Measurements from ENCODE around the gene CRISPLD2.

- TF ChIP-seq CTCF (IDR thresholded peaks at IDR 0.05; ENCODE audit: low read length) (no peak), EZH2 (optimal IDR thresholded peaks at IDR 0.05; ENCODE audit: low read depth, low read length) (no peak), EZH2phosphoT487 (IDR thresholded peaks at IDR 0.05; ENCODE audit: low read length) (no peak)
Measured at GRCh38 chr16:84874983-84875382, 55.2 kb downstream of the CRISPLD2 start.
